Psoas muscle (tissue), 8 donors: Measurements from ENCODE around the gene PRMT6. TPM values are rescaled to one million over a fixed set of nuclear protein-coding genes. Genes with fewer than 3 reads are reported as not detected.
"Not testable (repeated sequence)": the region's sequence is repeated elsewhere in the genome, so short reads cannot be mapped to it uniquely, and the experiment has no call there.

ENCODE experiments used
- ATAC-seq, 4 donors: fragments of 200-7000 bp; cut with Tn5 transposase; one replicate each; pipeline ENCODE4 v1.9.1; 2020; ENCODE audit warnings: moderate library complexity in 3 of 4, mild to moderate bottlenecking in 2 of 4
- DNase-seq, 2 donors: peaks; one replicate each; pipeline ENCODE4 v3.0.0-alpha.2; 2020
- H3K27ac ChIP-seq: fragments of 200-600 bp; one replicate; pipeline ENCODE4 v1.8.0; 2022
- H3K27me3 ChIP-seq, 3 donors: fragments of 200-600 bp in 1 of 3; one replicate each; pipeline versions ENCODE4 v1.6.1 to v1.8.0; 2013 to 2022; ENCODE audit warnings: low read length in 2 of 3, mild to moderate bottlenecking in 2 of 3, moderate library complexity in 1 of 3; ENCODE audit not compliant: insufficient read depth in 3 of 3
- H3K36me3 ChIP-seq, 2 donors: fragments of 200-600 bp in 1 of 2; one replicate each; pipeline versions ENCODE4 v1.6.1 to v1.8.0; 2013 to 2022; ENCODE audit warnings: low read depth in 1 of 2, mild to moderate bottlenecking in 1 of 2, moderate library complexity in 1 of 2; ENCODE audit not compliant: insufficient read depth in 1 of 2
- H3K4me1 ChIP-seq: fragments of 200-600 bp; one replicate; pipeline ENCODE4 v1.8.0; 2022
- H3K4me3 ChIP-seq: fragments of 200-600 bp; one replicate; pipeline ENCODE4 v1.8.0; 2022; ENCODE audit warnings: mild to moderate bottlenecking
- H3K9me3 ChIP-seq: fragments of 200-600 bp; one replicate; pipeline ENCODE4 v1.8.0; 2022
- CTCF ChIP-seq: fragments of 200-600 bp; IDR thresholded peaks from one replicate; pipeline ENCODE4 v1.8.0; 2022; ENCODE audit warnings: antibody characterized with exemption
- WGBS, 3 donors: extraction: QIAGEN DNeasy Blood & Tissue Kit; methylation state at CpG; one replicate each; pipeline versions ENCODE4 v1.1.6 to v1.1.7; 2013; 5-methylcytosine and 5-hydroxymethylcytosine counted together
- intact Hi-C, 2 donors: fragments of 100-400 bp; cut with DNase I; formaldehyde crosslinking; loops; one replicate each; pipeline versions ENCODE4 v1.11.0 to v1.14.2; 2022
- polyA plus RNA-seq, 3 donors: library from polyadenylated mRNA; stranded (reverse); fragments of 200-250 nt; gene quantifications; one replicate each; pipeline ENCODE4 v1.2.3, GENCODE V29; 2013
- total RNA-seq, 4 donors: library from RNA; stranded (reverse); fragmentation: NEBNext Ultra II Directional in 2 of 4; extraction: Animal tissue kit (Norgen Biotek cat#: 25700) in 2 of 4; gene quantifications; one replicate each; pipeline versions ENCODE4 v1.2.1 to v1.2.4, GENCODE V29; 2021 to 2023
- donor health status: healthy with polysubstance abuse.
- donor health status: DM: no; HTN: no; CAD: no; lungs with moderate emphysema.
- donor health status: Bipolar disorder and iron deficiency.
- donor health status: healthy.
- donor health status: DM: yes; HTN: yes; CAD: no.
- donor health status: DM: no; HTN: no; CAD: no.
- donor health status: DM: no; HTN: no; CAD: no.
- donor health status: DM: yes; HTN: yes; CAD: no.

The PRMT6 gene
- total and polyA plus RNA-seq, 7 donors: 0.95 to 3.9 (median 2.8) TPM

- Histone ChIP-seq H3K9me3 (no peaks in the 10 kb centered on the region), H3K4me3 (no peak overlapping the region)
- no peak for ATAC-seq
Measured at GRCh38 chr1:107091418-107091817, 34.9 kb downstream of the PRMT6 start.

GRCh38 chr1:107093395-107093794 lies 36.9 kb downstream of the PRMT6 start:
- H3K9me3 ChIP-seq, H3K4me3 ChIP-seq, H3K4me1 ChIP-seq, ATAC-seq, H3K36me3 ChIP-seq, intact Hi-C loops, H3K27ac ChIP-seq, DNase-seq, H3K27me3 ChIP-seq: not testable (repeated sequence)
- 75 to 95% (median 83%) methylated on average over 1 of the region's 1 CpG for WGBS, 3 donors

More at GRCh38 chr1:107091418-107091817, 34.9 kb downstream of the PRMT6 start:
- no peaks in the 10 kb centered on the region for H3K4me1 ChIP-seq
- no peak for TF ChIP-seq CTCF
- no peak overlapping the region for H3K27ac ChIP-seq
- intact Hi-C loops: no loop called here
- WGBS, 3 donors: 79 to 97% (median 85%) methylated on average over 1 of the region's 1 CpG
- peaks cover 0 to 2% (median 0%) of the 10 kb centered on the region in 3 donors for H3K27me3 ChIP-seq
- no peak for DNase-seq
- no peaks in the 10 kb centered on the region for H3K36me3 ChIP-seq

GRCh38 chr1:107095647-107096046 lies 39.2 kb downstream of the PRMT6 start:
- no peaks in the 10 kb centered on the region for H3K36me3 ChIP-seq
- H3K27ac ChIP-seq: no peak overlapping the region
- ATAC-seq (no peak), DNase-seq (no peak)
- H3K4me3 ChIP-seq: no peak overlapping the region
- H3K9me3 ChIP-seq: no peaks in the 10 kb centered on the region
- no peak for TF ChIP-seq CTCF
- no peaks in the 10 kb centered on the region for H3K27me3 ChIP-seq
- intact Hi-C loops: no loop called here
- H3K4me1 ChIP-seq: no peaks in the 10 kb centered on the region

- no peaks in the 10 kb centered on the region for H3K36me3 ChIP-seq
- H3K27me3 ChIP-seq: no peaks in the 10 kb centered on the region
- H3K27ac ChIP-seq: no peak overlapping the region
- WGBS, 3 donors: 53 to 68% (median 62%) methylated on average over 2 of the region's 2 CpGs
- intact Hi-C loops: no loop called here
- H3K9me3 ChIP-seq: no peaks in the 10 kb centered on the region
- H3K4me1 ChIP-seq: no peaks in the 10 kb centered on the region
- no peak for ATAC-seq
- DNase-seq: no peak
- H3K4me3 ChIP-seq: no peak overlapping the region
- TF ChIP-seq CTCF: no peak
Measured at GRCh38 chr1:107096690-107097089, 40.2 kb downstream of the PRMT6 start.

DNA sequence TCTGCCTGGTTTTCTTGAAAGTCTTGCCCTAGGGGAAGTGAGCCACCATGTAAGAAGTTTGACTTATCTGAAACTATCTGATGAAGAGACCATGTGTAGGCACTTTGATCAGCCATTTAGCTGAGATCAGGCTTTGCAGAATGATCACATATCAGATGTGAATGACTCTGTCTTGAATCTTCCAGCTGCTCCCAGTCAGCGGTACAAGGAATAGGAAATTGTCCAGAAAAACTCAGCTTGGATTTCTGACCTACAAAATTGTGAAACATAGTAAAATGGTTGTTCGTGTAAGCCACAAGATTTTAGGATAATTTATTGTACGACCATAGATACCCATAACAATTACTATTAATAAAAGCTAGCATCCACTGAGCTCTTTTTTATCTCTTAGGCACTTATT lies 42.5 kb downstream of the PRMT6 start:
- no peak overlapping the region for H3K4me3 ChIP-seq
- H3K27ac ChIP-seq: no peak overlapping the region
- H3K4me1 ChIP-seq: no peaks in the 10 kb centered on the region
- no peaks in the 10 kb centered on the region for H3K36me3 ChIP-seq
- no peaks in the 10 kb centered on the region for H3K9me3 ChIP-seq
- DNase-seq (no peak), ATAC-seq (no peak)
- no peak for TF ChIP-seq CTCF
- H3K27me3 ChIP-seq: no peaks in the 10 kb centered on the region
- 52 to 68% (median 63%) methylated on average over 3 of the region's 3 CpGs for WGBS, 3 donors
- intact Hi-C loops: no loop called here
